IMR-90 (cell line): Measurements from ENCODE around the gene WDFY1. TPM values are rescaled to one million over a fixed set of nuclear protein-coding genes. Genes with fewer than 3 reads are reported as not detected.
A peak's percentile ranks its signal among the peaks of the same experiment; 100 is the strongest.

ENCODE experiments used
- ATAC-seq: fragments of 200-7000 bp; cut with Tn5 transposase; 2 replicates; pipeline ENCODE4 v1.9.1; 2020; ENCODE audit warnings: low read depth, mild to moderate bottlenecking, moderate library complexity
- BruUV-seq: library from RNA; stranded (reverse); fragments of 400-500 nt; replicated peaks from 2 replicates; lab custom pipeline; 2021; lab: Mats Ljungman, UMichigan
- CTCF ChIA-PET: fragments of 300-600 bp; formaldehyde crosslinking; extraction: SDS; loops from one replicate; lab custom pipeline; 2021; ENCODE audit warnings: antibody characterized with exemption; lab: Yijun Ruan, JAX
- POLR2A ChIA-PET: fragments of 300-600 bp; sonication (Branson Sonifier 250); formaldehyde crosslinking; loops from one replicate; lab custom pipeline; 2022; ENCODE audit warnings: antibody characterized with exemption; ENCODE audit not compliant: unreplicated experiment; lab: Charles Lee
- DNase-seq: peaks from one replicate; pipeline ENCODE4 v3.0.0; 2013
- H2AFZ ChIP-seq: replicated peaks from 2 replicates; pipeline ENCODE3; 2013; ENCODE audit warnings: low read length, mild to moderate bottlenecking; ENCODE audit not compliant: poor library complexity
- H2AK5ac ChIP-seq: 2 replicates; pipeline ENCODE4 v1.6.1; 2013; ENCODE audit warnings: low read depth, low read length, inconsistent platforms
- H2AK9ac ChIP-seq: replicated peaks from 2 replicates; pipeline ENCODE3; 2013; ENCODE audit warnings: mild to moderate bottlenecking, low read depth, low read length, moderate library complexity; ENCODE audit not compliant: poor library complexity
- H2BK120ac ChIP-seq: 2 replicates; pipeline ENCODE4 v1.6.1; 2013; ENCODE audit warnings: low read depth, low read length, inconsistent platforms
- H2BK15ac ChIP-seq: 3 replicates; pipeline ENCODE4 v1.6.1; 2013; ENCODE audit warnings: low read depth, low read length, inconsistent platforms
- H2BK20ac ChIP-seq: 2 replicates; pipeline ENCODE4 v1.6.1; 2013; ENCODE audit warnings: low read depth, mild to moderate bottlenecking, inconsistent platforms, low read length, moderate library complexity
- H2BK5ac ChIP-seq: 2 replicates; pipeline ENCODE4 v1.6.1; 2013; ENCODE audit warnings: mild to moderate bottlenecking, low read depth, low read length, inconsistent platforms; ENCODE audit not compliant: poor library complexity, severe bottlenecking
- H3K14ac ChIP-seq: replicated peaks from 2 replicates; pipeline ENCODE4 v1.6.1; 2013; ENCODE audit warnings: low read depth, low read length, inconsistent platforms
- H3K18ac ChIP-seq: 2 replicates; pipeline ENCODE4 v1.6.1; 2013; ENCODE audit warnings: low read depth, low read length, control low read depth
- H3K23ac ChIP-seq: 2 replicates; pipeline ENCODE4 v1.6.1; 2013; ENCODE audit warnings: low read depth, low read length, inconsistent platforms
- H3K27ac ChIP-seq: 2 replicates; pipeline ENCODE4 v1.5.1; 2013; ENCODE audit warnings: mild to moderate bottlenecking, control low read depth, low read length; ENCODE audit not compliant: insufficient read depth
- H3K27me3 ChIP-seq: 2 replicates; pipeline ENCODE4 v1.6.1; 2013; ENCODE audit warnings: low read length; ENCODE audit not compliant: control insufficient read depth, insufficient read depth
- H3K36me3 ChIP-seq: 2 replicates; pipeline ENCODE4 v1.6.1; 2013; ENCODE audit warnings: low read length, mixed read lengths; ENCODE audit not compliant: control insufficient read depth, insufficient read depth
- H3K4ac ChIP-seq: 2 replicates; pipeline ENCODE4 v1.6.1; 2013; ENCODE audit warnings: low read depth, low read length, inconsistent platforms
- H3K4me1 ChIP-seq: 2 replicates; pipeline ENCODE4 v1.6.1; 2013; ENCODE audit warnings: low read length, mixed read lengths; ENCODE audit not compliant: control insufficient read depth, insufficient read depth
- H3K4me2 ChIP-seq: 2 replicates; pipeline ENCODE4 v1.6.1; 2013; ENCODE audit warnings: low read depth, mild to moderate bottlenecking, control low read depth, low read length, moderate library complexity
- H3K4me3 ChIP-seq: 2 replicates; pipeline ENCODE4 v1.5.1; 2013; ENCODE audit warnings: low read depth, mild to moderate bottlenecking, control low read depth, low read length, moderate library complexity; ENCODE audit not compliant: insufficient read depth
- H3K56ac ChIP-seq: 2 replicates; pipeline ENCODE4 v1.6.1; 2013; ENCODE audit warnings: low read length, inconsistent platforms; ENCODE audit not compliant: insufficient read depth; ENCODE audit errors: extremely low read depth
- H3K79me1 ChIP-seq, 2 experiments: 2 replicates each; pipeline ENCODE4 v1.6.1; 2013; ENCODE audit warnings: low read length in 2 of 2, inconsistent platforms in 1 of 2, low read depth in 1 of 2
- H3K9ac ChIP-seq: 2 replicates; pipeline ENCODE4 v1.6.1; 2013; ENCODE audit warnings: low read depth, low read length, control low read depth
- H3K9me1 ChIP-seq: 2 replicates; pipeline ENCODE4 v1.6.1; 2013; ENCODE audit warnings: low read length, inconsistent platforms; ENCODE audit not compliant: insufficient read depth
- H3K9me3 ChIP-seq: 2 replicates; pipeline ENCODE4 v1.6.1; 2013; ENCODE audit warnings: low read length; ENCODE audit not compliant: control insufficient read depth, insufficient read depth
- H4K20me1 ChIP-seq: 2 replicates; pipeline ENCODE4 v1.6.1; 2013; ENCODE audit warnings: low read length, inconsistent platforms; ENCODE audit not compliant: insufficient read depth
- H4K5ac ChIP-seq: 2 replicates; pipeline ENCODE4 v1.6.1; 2013; ENCODE audit warnings: mild to moderate bottlenecking, low read depth, low read length, control low read depth
- H4K8ac ChIP-seq, 2 experiments: 2 replicates each; pipeline ENCODE4 v1.6.1; 2013; ENCODE audit warnings: low read depth in 2 of 2, low read length in 2 of 2, control low read depth in 1 of 2, inconsistent platforms in 1 of 2
- H4K91ac ChIP-seq: 2 replicates; pipeline ENCODE4 v1.6.1; 2013; ENCODE audit warnings: low read depth, low read length, inconsistent platforms; ENCODE audit not compliant: insufficient read depth
- BHLHE40 ChIP-seq: fragments of 150-350 bp; IDR thresholded peaks from 2 replicates; pipeline ENCODE4 v1.6.1; 2016; ENCODE audit warnings: mild to moderate bottlenecking, low read depth, low read length
- CEBPB ChIP-seq: IDR thresholded peaks from 2 replicates; pipeline ENCODE4 v1.6.1; 2012; ENCODE audit warnings: low read depth, low read length, improper control_type of control experiment
- FOS ChIP-seq: fragments of 150-350 bp; IDR thresholded peaks from 2 replicates; pipeline ENCODE4 v1.6.1; 2016; ENCODE audit warnings: low read depth, low read length
- RAD21 ChIP-seq: IDR thresholded peaks from 2 replicates; pipeline ENCODE4 v1.6.1; 2012; ENCODE audit warnings: low read length, improper control_type of control experiment
- SMC3 ChIP-seq: fragments of 150-350 bp; IDR thresholded peaks from 2 replicates; pipeline ENCODE4 v1.6.1; 2016; ENCODE audit warnings: low read depth, mild to moderate bottlenecking, antibody characterized with exemption, low read length, moderate library complexity
- WGBS, 2 experiments: methylation state at CpG; one replicate each; pipeline versions ENCODE4 v1.1.5 to v1.1.7; 2013; ENCODE audit warnings: missing lambda C conversion rate in 2 of 2; ENCODE audit not compliant: insufficient read length in 1 of 2; ENCODE audit errors: extremely low coverage in 2 of 2; 5-methylcytosine and 5-hydroxymethylcytosine counted together
- dilution Hi-C: fragments of 300-500 bp; cut with HindIII; formaldehyde crosslinking; loops from one replicate; pipeline ENCODE4 v1.14.3; 2018; ENCODE audit warnings: low sequenced_read_pairs; ENCODE audit not compliant: unreplicated experiment
- in situ Hi-C: fragments of 300-500 bp; cut with MboI; formaldehyde crosslinking; loops from 3 replicates; pipeline ENCODE4 v1.14.3; 2019; ENCODE audit warnings: low sequenced_read_pairs, inconsistent platforms, mixed read lengths
- intact Hi-C: fragments of 100-400 bp; cut with micrococcal nuclease; formaldehyde crosslinking; loops from 2 replicates; pipeline ENCODE4 v1.10.0; 2022
- polyA plus RNA-seq, 3 experiments: library from polyadenylated mRNA; depleted of rRNA; stranded (reverse); fragments of >200 nt; gene quantifications; 2 replicates each; pipeline ENCODE4 v1.2.3, GENCODE V29; 2012; ENCODE audit warnings: low replicate concordance in 1 of 3
- total RNA-seq: library from RNA; depleted of rRNA; stranded (reverse); fragments of >200 nt; gene quantifications from 2 replicates; pipeline ENCODE4 v1.2.3, GENCODE V29; 2012

WDFY1 gene
- total and polyA plus RNA-seq, 2 of the 4 experiments (the other 2 are of a cell fraction), result 35.6 to 93.6 TPM

DNA sequence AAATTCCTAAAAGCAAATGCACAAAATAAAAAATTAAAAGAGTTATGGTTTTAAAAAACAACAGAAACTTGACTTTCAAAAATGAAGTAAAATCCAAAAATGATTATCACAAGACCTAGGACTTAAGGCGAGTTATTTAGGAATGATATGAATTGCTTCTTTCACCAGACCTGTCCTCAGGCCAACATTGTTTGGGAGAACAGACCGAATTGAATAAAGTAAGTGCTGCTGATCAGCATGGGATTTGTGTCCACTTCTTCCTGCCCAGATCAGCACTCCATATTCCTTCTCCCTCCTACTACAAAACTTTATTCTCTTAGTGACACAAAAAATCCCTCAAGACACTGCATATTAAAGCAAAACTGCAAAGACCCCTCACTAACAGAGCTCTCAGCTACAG, 39.1 kb downstream of the WDFY1 start:
- H3K27me3 ChIP-seq, result no peaks in the 10 kb centered on the region
- no peak for TF ChIP-seq SMC3
- no peak for TF ChIP-seq CEBPB
- no peak for TF ChIP-seq BHLHE40
- no peak for TF ChIP-seq FOS
- no peak for TF ChIP-seq RAD21
- intact Hi-C loops, result no loop called here
- H3K56ac ChIP-seq, result peak overlapping the region; percentile 32; the same call in 1 of the 2 replicates
- H3K9me3 ChIP-seq, result no peaks in the 10 kb centered on the region
- DNase-seq (no peak), ATAC-seq (no peak)
- H3K14ac ChIP-seq, result no peak overlapping the region
- peaks cover 33 to 53% of the 10 kb centered on the region in 2 experiments for H3K79me1 ChIP-seq
- no peak overlapping the region for H3K4me2 ChIP-seq
- no peak overlapping the region for H4K91ac ChIP-seq
- no peak overlapping the region for H3K27ac ChIP-seq
- H2BK20ac ChIP-seq, result no peak overlapping the region
- H3K9ac ChIP-seq, result no peak overlapping the region
- no peak overlapping the region for H2AK5ac ChIP-seq
- peaks cover 23% of the 10 kb centered on the region for H3K36me3 ChIP-seq
- WGBS, 2 experiments, result no CpG with 5 or more reads among the region's 2 CpGs
- no peak overlapping the region for H3K4ac ChIP-seq
- dilution Hi-C loops, result no loop called here
- no peak overlapping the region for H3K23ac ChIP-seq
- no peak overlapping the region for H2BK120ac ChIP-seq
- no peak overlapping the region for H4K5ac ChIP-seq
- H3K9me1 ChIP-seq, result peaks cover 5% of the 10 kb centered on the region; the same call in 1 of the 2 replicates
- H2AFZ ChIP-seq, result no peak overlapping the region
- CTCF ChIA-PET, result interaction anchor here (1.4 kb wide), 1 partner anchor 8 kb away, joined by 3 read pairs; no protein-coding TSS in a partner anchor
- no peak overlapping the region for H2AK9ac ChIP-seq
- in situ Hi-C loops, result no loop called here
- POLR2A ChIA-PET, result no interaction called here
- H4K20me1 ChIP-seq, result peaks cover 16% of the 10 kb centered on the region
- H3K4me1 ChIP-seq, result peaks cover 4% of the 10 kb centered on the region; the same call in 1 of the 2 replicates
- no peak overlapping the region for H3K4me3 ChIP-seq
- H3K18ac ChIP-seq, result no peak overlapping the region
- BruUV-seq, result no TSS peak
- no peak overlapping the region for H2BK5ac ChIP-seq
- no peak overlapping the region for H4K8ac ChIP-seq
- no peak overlapping the region for H2BK15ac ChIP-seq
